IPS-15b (cell line): ENCODE measurements around the gene C20orf96.

ENCODE experiments used
- H3K27me3 ChIP-seq: one replicate; pipeline ENCODE4 v1.6.1; 2013; ENCODE audit warnings: low read length; ENCODE audit not compliant: control insufficient read depth, insufficient read depth
- H3K36me3 ChIP-seq: one replicate; pipeline ENCODE4 v1.6.1; 2013; ENCODE audit warnings: low read length; ENCODE audit not compliant: control insufficient read depth, insufficient read depth
- H3K4me1 ChIP-seq: one replicate; pipeline ENCODE4 v1.6.1; 2013; ENCODE audit warnings: mild to moderate bottlenecking, low read length; ENCODE audit not compliant: control insufficient read depth, insufficient read depth
- H3K4me3 ChIP-seq: one replicate; pipeline ENCODE4 v1.5.1; 2013; ENCODE audit warnings: low read depth, low read length
- H3K9ac ChIP-seq: one replicate; pipeline ENCODE4 v1.6.1; 2013; ENCODE audit warnings: low read depth, mild to moderate bottlenecking, low read length
- H3K9me3 ChIP-seq: one replicate; pipeline ENCODE4 v1.6.1; 2013; ENCODE audit warnings: mild to moderate bottlenecking, low read length; ENCODE audit not compliant: control insufficient read depth, insufficient read depth

Gene C20orf96

DNA sequence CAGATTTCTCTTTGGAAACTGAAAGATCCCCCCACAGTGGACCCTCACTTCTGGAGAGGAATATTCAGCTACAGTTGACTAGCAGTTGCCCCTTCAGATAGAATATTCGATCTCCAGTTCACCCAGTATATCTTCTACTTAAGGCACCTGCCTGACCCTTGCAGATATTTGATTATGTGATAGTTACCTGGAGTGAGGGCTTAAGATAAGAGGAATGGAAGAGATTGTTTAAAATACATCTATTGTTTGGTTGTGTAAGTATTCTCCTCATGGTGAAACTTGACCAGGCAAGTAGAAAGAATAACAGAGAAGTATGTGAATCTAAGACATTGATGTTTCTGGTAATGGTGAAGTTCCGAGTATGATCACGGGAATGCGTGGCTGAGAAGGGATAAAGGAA is 5.3 kb upstream of the C20orf96 start:
- no peaks in the 10 kb centered on the region for H3K9me3 ChIP-seq
- no peaks in the 10 kb centered on the region for H3K36me3 ChIP-seq
- peaks cover 54% of the 10 kb centered on the region for H3K27me3 ChIP-seq
- H3K4me3 ChIP-seq: no peak overlapping the region
- peaks cover 13% of the 10 kb centered on the region for H3K4me1 ChIP-seq
- H3K9ac ChIP-seq: no peak overlapping the region

DNA sequence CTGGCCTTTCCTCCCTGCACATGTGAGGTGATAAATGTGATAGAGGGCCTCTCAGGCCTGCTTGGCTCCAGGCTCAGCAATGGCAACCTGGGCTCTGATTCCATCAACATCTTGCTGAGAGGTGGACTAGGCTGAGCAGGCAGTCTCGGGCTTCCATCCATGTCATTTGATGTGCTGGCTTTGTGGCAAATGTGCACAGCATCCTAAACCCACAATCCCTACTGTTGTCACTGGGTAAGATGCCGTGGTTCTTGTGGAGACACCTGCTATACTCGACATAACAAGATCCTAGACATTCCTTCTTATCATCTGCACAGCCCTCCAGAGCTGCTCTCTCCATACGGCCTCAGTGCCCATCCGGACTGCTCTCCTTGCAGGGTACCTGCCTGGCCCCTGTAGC is 4.1 kb upstream of the C20orf96 start:
- H3K9ac ChIP-seq: no peak overlapping the region
- H3K27me3 ChIP-seq: peaks cover 55% of the 10 kb centered on the region
- no peaks in the 10 kb centered on the region for H3K9me3 ChIP-seq
- H3K36me3 ChIP-seq: no peaks in the 10 kb centered on the region
- H3K4me3 ChIP-seq: no peak overlapping the region
- peaks cover 8% of the 10 kb centered on the region for H3K4me1 ChIP-seq

DNA sequence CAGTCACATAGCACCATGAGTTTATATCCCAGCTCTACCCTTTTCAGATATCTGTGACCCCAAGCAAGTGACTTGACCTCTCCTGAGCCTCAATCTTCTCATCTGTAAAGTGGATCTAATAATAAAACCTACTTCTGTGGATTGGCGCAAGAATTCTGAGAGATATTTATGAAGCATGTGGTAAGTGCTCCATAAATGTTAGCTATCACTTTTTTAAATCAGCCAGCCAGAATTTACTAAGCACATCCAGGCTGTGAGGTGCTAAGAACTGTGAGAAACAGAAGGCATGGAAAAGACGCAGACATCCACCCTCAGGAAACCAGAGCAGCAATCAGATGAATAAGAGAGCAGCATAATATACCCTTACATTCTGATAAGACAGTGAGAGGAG is 862 bp downstream of the C20orf96 start:
- H3K9ac ChIP-seq: peak overlapping the region; percentile 38

DNA sequence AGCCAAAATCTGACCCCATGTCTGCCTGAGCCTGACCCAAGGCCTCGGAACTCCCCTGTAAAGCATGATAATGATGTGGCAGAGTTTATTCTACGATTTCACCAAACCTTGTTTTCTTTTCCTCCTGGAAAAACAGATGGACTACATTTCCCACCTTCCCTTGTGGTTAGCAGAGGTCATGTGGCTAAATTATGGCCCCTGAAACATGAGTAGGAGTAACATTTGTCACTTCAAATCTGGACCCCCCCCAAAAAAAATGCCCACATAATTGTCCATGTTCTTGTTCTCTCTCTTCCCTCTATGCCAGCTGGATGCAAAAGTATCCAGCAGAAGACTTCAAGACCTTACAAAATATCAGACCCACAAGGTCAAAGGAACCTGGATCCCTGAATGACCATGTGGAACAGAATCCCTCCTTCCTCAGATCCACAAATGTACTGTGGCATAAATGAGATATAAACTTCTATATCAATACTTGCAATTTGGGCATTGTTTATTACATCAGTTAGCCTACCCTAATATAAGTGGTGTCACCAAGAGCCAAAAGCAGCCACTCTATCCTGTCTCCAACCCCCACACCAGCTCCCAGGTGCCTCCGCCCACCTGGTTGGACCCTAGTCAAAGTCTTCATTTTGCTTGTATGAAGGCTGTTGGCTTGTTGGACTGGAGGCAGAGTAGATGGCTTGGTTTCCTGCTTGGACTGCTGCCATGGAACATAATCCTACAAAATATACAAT is 1.4 kb downstream of the C20orf96 start:
- Histone ChIP-seq H3K4me1 (peaks cover 7% of the 10 kb centered on the region), H3K9ac (no peak overlapping the region), H3K36me3 (no peaks in the 10 kb centered on the region), H3K9me3 (no peaks in the 10 kb centered on the region), H3K4me3 (peak overlapping the region; percentile 91), H3K27me3 (peaks cover 31% of the 10 kb centered on the region)

More for the DNA sequence above, 862 bp downstream of the C20orf96 start:
- no peaks in the 10 kb centered on the region for H3K36me3 ChIP-seq
- H3K4me3 ChIP-seq: peak overlapping the region; percentile 91
- H3K27me3 ChIP-seq: peaks cover 36% of the 10 kb centered on the region
- peaks cover 7% of the 10 kb centered on the region for H3K4me1 ChIP-seq
- H3K9me3 ChIP-seq: no peaks in the 10 kb centered on the region

DNA sequence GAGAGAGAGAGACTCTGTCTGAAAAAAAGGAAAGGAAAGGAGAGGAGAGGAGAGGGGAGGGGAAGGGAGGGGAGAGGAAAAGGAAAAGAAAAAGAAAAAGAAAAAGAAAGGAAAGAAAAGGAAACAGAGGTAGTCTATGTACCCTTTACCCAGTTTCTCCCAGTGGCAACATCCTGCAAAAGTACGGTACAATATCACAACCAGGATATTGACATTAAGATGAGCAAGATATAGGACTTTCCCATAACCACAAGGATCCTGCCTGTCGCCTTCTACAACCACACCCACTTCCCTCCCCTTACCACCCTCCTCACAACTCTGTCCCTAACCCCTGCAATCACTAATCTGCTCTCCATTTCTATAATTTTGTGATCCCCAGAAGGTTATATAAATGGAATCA is 4.0 kb downstream of the C20orf96 start:
- H3K9ac ChIP-seq: no peak overlapping the region

DNA sequence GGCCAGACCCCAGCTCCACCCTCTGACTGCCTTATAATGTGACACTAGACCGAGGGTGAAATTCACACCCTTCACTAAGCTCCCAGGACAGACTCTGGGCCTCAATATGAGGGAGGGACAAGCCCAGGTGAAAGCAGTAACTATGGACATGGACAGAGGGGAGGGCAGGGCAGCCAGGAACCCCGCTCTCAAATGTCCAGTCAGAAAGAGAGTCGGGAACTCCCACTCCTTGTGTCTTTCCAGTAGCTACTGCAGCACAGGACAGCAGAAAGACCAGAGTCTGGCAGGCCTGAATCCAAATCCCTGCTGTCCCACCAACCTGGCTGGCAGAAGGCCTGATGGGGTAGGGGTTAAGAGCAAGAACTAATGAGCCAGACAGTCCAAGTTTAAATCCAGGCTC is 6.4 kb downstream of the C20orf96 start:
- no peaks in the 10 kb centered on the region for H3K9me3 ChIP-seq
- no peak overlapping the region for H3K9ac ChIP-seq
- no peaks in the 10 kb centered on the region for H3K36me3 ChIP-seq
- peaks cover 6% of the 10 kb centered on the region for H3K27me3 ChIP-seq
- peaks cover 2% of the 10 kb centered on the region for H3K4me1 ChIP-seq
- H3K4me3 ChIP-seq: no peak overlapping the region

More for the DNA sequence above, 4.0 kb downstream of the C20orf96 start:
- Histone ChIP-seq H3K9me3 (no peaks in the 10 kb centered on the region), H3K4me1 (peaks cover 4% of the 10 kb centered on the region), H3K36me3 (no peaks in the 10 kb centered on the region), H3K27me3 (peaks cover 12% of the 10 kb centered on the region), H3K4me3 (no peak overlapping the region)

DNA sequence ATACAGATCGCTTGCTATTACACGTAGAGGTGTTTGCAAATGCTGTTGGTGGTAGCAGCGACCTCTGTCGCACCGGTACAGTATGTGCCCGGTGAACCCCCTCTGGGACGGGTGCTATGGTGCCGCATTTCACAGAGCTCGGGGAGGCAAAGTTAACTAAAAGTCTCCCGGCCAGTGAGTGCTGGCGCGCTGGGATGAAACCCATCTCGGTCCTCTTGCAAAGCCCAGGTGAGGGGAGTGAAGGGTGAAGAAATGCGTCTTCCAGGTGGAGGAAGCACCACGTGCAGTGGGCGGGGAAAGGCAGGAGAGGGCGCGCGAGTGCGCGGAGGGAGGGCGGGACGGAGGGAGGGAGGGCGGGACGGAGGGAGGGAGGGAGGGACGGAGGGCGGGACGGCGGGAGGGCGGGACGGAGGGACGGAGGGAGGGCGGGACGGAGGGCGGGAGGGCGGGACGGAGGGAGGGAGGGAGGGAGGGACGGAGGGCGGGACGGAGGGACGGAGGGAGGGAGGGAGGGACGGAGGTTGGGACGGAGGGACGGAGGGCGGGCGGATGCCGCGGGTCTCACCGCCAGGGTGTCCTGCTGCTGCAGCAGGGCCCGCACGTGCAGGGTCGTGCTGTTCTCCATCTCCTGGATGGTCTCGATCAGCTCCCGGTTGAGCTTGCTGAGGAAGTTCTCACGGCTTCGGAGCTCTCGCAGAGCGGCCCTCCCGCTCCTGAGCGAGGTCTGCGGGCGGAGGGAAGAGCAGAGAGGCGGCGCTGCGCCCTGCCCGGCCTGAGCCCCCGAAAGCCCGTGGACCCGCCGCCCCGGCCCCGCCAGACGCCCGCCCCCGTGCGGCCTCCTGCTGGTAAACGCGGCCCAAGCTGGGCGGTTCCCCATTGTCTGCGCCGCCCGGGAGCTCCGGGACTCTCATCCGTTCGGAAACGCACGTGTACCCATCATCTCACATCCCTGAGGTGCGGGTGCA is 11.7 kb downstream of the C20orf96 start:
- Histone ChIP-seq H3K4me3 (peak overlapping the region; percentile 48), H3K4me1 (no peaks in the 10 kb centered on the region), H3K36me3 (peaks cover 3% of the 10 kb centered on the region), H3K27me3 (peaks cover 6% of the 10 kb centered on the region), H3K9me3 (no peaks in the 10 kb centered on the region), H3K9ac (no peak overlapping the region)

DNA sequence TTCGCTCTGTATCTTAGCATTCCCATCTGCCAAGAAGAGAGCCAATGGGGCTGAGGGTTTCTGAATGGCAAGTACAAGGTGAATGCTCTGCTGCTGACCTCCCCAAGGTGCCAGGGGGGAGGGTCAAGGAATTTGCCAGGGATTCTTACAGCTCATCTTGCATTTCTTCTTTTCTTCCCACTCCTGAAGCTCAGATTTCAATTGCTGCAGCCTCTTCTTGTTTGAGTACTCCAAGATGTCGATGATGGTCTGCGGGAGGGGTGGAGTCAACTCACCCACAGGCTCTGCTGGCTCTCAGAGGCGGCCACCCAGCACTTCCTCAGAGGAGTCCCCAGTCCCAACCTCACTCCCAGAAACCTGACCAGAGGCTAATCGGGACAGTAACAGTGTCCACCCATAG is 12.4 kb downstream of the C20orf96 start:
- Histone ChIP-seq H3K9ac (no peak overlapping the region), H3K36me3 (peaks cover 3% of the 10 kb centered on the region), H3K27me3 (peaks cover 6% of the 10 kb centered on the region), H3K9me3 (no peaks in the 10 kb centered on the region), H3K4me3 (peak overlapping the region; percentile 48), H3K4me1 (no peaks in the 10 kb centered on the region)

DNA sequence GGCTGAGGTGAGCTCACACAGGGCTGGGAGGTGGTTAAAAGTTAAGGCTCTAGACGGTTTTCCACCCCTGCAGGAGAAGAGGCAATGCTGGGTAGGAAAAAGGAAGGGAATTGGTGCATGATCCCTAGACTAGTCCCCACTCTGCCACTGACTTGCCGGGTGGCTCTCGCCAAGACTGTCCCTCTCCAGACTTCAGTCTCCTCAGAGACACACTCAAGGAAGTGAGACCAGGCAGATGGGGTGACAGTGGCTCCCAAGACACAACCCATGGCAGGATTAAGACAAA is 13.1 kb downstream of the C20orf96 start:
- H3K4me1 ChIP-seq: no peaks in the 10 kb centered on the region
- H3K9ac ChIP-seq: no peak overlapping the region
- H3K27me3 ChIP-seq: peaks cover 6% of the 10 kb centered on the region
- H3K36me3 ChIP-seq: peaks cover 3% of the 10 kb centered on the region
- H3K9me3 ChIP-seq: no peaks in the 10 kb centered on the region
- no peak overlapping the region for H3K4me3 ChIP-seq

DNA sequence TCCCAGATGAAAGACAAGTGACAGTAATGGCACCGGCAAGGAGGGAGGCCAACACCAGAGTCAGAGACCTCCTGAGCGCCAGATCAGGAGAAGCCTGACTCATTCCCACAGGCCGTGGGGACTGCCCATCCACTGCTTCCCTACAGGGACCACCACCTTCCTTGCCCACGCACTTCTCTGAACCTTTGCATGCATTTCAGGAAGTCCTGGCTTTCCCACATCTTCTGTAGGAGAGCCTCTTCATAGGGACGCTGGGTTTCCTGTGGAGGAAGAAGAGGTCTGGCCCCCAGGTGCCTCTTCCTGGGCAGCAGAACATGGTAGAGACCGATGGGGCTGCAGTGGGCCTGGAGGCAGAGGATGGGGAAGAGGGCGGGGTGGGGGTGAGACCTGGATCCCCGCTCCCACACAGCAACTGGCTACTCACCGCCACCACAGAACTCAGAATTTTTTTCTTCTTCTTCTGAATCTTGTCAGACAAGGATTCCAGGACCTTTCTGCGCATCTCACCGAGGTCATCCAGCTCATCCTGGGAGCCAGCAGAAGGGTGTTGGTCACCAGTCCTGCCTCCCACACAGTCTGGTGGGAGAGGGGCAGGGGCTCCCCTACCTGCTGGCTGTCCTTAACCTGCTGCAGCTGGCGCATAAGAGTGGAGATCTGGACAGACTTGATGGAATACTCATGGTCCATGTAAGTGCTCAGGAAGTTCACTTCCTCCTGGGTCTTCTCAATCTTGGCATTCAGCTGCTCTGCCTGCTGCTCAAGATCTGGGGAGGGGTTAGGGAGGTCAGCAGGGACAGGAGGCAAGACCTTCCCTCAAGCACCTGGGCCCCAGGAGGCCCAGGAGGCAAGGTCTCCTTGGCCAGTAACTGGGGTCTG is 13.7 kb downstream of the C20orf96 start:
- no peaks in the 10 kb centered on the region for H3K4me1 ChIP-seq
- no peak overlapping the region for H3K4me3 ChIP-seq
- peaks cover 3% of the 10 kb centered on the region for H3K36me3 ChIP-seq
- H3K27me3 ChIP-seq: peaks cover 5% of the 10 kb centered on the region
- H3K9me3 ChIP-seq: no peaks in the 10 kb centered on the region
- no peak overlapping the region for H3K9ac ChIP-seq

DNA sequence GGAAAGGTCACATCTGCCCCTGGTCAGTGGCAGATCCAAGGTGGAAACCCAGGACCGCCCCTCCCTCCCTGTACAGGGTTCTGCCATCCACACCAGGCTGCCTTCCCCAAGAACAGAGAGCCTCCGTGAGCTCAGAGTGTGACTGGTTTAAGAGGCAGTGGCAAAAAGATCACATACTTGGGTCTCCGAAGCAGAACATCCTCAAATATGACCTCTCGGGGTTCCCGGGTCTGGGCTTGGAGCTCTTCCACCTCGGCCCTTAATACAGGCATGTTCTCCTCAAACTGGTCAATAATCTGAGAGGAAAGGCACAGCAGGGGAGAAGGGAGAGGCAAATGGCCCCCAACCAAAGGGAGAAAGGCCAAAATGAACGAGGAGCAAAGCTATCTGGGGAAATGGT is 14.8 kb downstream of the C20orf96 start:
- H3K4me1 ChIP-seq: no peaks in the 10 kb centered on the region
- H3K4me3 ChIP-seq: no peak overlapping the region
- no peaks in the 10 kb centered on the region for H3K27me3 ChIP-seq
- H3K36me3 ChIP-seq: peaks cover 3% of the 10 kb centered on the region
- no peak overlapping the region for H3K9ac ChIP-seq
- H3K9me3 ChIP-seq: no peaks in the 10 kb centered on the region
